GM19351 (cell line): ENCODE measurements around the gene PRDX5.
"Not testable (repeated sequence)": the region's sequence is repeated elsewhere in the genome, so short reads cannot be mapped to it uniquely, and the experiment has no call there.

Experiments used
- ATAC-seq: cut with Tn5 transposase; IDR thresholded peaks from one replicate; pipeline ENCODE4 v1.9.1; 2021; ENCODE audit warnings: mild to moderate bottlenecking, moderate library complexity; ENCODE audit not compliant: unreplicated experiment

Gene PRDX5

DNA sequence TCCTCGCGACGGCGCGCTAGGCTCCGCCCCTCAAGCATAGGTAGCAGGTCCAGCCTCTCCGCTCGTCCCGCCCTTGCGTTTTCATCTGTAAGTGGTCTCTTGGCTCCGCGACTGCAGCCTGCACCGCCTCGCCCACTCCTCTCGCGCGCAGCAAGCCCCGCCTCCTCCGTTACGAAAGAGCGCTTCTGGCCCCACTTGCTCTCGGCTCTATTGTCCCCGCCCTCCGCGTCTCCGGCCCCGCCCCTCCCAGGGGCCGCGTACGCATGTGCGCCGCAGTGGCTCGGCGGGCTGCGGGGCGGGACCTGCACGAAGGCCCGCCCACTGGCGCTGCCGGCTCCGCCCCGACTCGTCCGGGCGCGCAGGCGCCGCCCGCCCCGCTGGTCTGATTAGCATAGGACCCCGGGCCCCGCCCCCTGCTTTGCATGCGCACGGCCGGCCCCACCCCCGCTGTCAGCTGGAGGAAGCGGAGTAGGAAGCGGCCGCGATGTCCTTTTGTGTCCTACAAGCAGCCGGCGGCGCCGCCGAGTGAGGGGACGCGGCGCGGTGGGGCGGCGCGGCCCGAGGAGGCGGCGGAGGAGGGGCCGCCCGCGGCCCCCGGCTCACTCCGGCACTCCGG lies 12.7 kb upstream of the PRDX5 start, which contains the start of gene ESRRA:
Gene ESRRA (plus strand): TSS at position 450 of the 616 bp plus-strand sequence. CDS start 1,656 bp downstream, outside the sequence.
- peak; percentile 69 for ATAC-seq

GRCh38 chr11:64305691-64306562 lies 12.0 kb upstream of the PRDX5 start:
- peak; percentile 26 for ATAC-seq

- ATAC-seq: no peak
These were observed 11.4 kb upstream of the PRDX5 start for GRCh38 chr11:64306563-64306875.

- ATAC-seq: no peak
These were observed 10.9 kb upstream of the PRDX5 start for GRCh38 chr11:64306876-64307622.

GRCh38 chr11:64307795-64308194 lies 10.1 kb upstream of the PRDX5 start:
- ATAC-seq: not testable (repeated sequence)

- ATAC-seq: no peak
These were observed 5.0 kb upstream of the PRDX5 start for GRCh38 chr11:64312947-64313346.

DNA sequence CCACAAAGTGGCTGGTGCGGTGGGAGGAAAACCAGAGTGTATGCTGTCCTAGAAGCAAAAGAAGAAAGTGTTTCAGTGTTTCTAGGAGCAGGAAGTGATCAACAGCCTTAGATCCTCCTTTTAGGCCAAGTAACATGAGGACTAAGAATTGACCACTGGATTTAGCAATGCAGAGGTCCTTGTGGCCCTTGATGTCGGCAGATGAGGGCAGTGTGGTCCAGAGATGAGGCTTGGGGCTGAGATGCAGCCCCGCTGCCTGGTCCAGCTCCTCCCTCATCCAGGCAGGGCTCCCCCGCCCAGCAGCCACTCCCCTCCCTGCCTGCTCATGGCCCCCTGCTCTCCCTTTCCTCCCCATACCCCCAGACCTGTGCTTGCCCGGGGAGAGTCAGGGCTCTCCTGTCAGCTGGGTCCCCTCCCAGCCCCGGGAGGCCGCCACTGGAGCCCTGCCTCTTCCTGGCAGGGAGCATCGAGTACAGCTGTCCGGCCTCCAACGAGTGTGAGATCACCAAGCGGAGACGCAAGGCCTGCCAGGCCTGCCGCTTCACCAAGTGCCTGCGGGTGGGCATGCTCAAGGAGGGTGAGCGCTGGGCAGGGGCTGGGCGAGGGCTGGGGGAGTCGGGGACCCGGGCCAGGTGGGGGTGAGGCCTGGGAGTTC lies 4.3 kb upstream of the PRDX5 start:
- no peak for ATAC-seq

- no peak for ATAC-seq
These were observed 3.6 kb upstream of the PRDX5 start for GRCh38 chr11:64314146-64314804.

GRCh38 chr11:64314805-64315561 lies 2.9 kb upstream of the PRDX5 start:
- ATAC-seq: no peak

DNA sequence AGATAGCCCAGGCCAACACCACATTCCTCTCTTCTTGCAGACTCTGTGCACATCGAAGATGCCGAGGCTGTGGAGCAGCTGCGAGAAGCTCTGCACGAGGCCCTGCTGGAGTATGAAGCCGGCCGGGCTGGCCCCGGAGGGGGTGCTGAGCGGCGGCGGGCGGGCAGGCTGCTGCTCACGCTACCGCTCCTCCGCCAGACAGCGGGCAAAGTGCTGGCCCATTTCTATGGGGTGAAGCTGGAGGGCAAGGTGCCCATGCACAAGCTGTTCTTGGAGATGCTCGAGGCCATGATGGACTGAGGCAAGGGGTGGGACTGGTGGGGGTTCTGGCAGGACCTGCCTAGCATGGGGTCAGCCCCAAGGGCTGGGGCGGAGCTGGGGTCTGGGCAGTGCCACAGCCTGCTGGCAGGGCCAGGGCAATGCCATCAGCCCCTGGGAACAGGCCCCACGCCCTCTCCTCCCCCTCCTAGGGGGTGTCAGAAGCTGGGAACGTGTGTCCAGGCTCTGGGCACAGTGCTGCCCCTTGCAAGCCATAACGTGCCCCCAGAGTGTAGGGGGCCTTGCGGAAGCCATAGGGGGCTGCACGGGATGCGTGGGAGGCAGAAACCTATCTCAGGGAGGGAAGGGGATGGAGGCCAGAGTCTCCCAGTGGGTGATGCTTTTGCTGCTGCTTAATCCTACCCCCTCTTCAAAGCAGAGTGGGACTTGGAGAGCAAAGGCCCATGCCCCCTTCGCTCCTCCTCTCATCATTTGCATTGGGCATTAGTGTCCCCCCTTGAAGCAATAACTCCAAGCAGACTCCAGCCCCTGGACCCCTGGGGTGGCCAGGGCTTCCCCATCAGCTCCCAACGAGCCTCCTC lies 2.0 kb upstream of the PRDX5 start:
- ATAC-seq: not testable (repeated sequence)

DNA sequence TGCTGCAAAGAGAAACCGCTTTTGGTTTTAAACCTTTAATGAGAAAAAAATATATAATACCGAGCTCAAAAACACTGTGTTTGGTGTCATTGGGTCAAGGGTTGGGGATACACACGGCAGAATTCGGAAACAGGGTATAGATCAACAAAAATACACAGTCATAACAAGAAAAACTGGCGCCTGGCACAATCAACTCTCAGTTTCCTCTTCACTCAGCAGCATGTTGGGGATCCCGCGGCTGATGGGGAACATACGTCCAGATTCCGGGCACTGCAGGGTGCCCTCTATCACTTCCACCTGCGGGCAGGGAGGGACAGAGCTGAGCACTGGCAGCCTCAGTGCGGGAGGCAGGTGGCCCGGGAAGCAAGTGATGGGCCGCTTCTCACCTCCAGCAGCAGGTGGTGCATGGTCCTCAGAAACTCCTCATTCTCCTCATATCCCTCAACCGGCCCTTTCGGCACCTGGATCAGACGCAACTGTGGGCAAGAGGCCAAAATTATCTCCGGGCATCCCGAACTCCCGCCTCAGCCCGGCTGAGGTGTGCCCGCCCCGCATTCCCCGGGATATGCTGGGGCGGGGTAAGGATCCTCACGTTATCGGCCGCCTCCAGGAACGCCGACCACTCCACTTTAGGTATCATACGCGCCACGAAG lies 1.1 kb upstream of the PRDX5 start:
- ATAC-seq: no peak

- peak; percentile 74 for ATAC-seq
These were observed 478 bp upstream of the PRDX5 start, which contains the start of gene TRMT112 for GRCh38 chr11:64317325-64317960. TSS of gene TRMT112 (minus strand) at chr11:64317559. CDS start at chr11:64317526, 33 bp downstream.

GRCh38 chr11:64318766-64319761 lies 1.1 kb downstream of the PRDX5 start:
- ATAC-seq: no peak

DNA sequence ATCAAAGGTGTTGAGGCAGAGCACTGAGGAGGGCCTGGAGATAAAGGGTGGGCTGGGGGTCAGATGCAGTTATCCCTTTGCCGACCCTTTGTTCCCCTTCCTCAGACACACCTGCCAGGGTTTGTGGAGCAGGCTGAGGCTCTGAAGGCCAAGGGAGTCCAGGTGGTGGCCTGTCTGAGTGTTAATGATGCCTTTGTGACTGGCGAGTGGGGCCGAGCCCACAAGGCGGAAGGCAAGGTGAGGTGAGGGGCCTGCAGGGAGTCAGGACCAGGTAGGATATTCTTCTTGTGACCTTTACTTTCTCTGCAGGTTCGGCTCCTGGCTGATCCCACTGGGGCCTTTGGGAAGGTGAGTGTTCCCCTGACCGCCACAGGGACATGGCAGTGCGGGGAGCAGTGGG lies 2.6 kb downstream of the PRDX5 start:
- no peak for ATAC-seq

DNA sequence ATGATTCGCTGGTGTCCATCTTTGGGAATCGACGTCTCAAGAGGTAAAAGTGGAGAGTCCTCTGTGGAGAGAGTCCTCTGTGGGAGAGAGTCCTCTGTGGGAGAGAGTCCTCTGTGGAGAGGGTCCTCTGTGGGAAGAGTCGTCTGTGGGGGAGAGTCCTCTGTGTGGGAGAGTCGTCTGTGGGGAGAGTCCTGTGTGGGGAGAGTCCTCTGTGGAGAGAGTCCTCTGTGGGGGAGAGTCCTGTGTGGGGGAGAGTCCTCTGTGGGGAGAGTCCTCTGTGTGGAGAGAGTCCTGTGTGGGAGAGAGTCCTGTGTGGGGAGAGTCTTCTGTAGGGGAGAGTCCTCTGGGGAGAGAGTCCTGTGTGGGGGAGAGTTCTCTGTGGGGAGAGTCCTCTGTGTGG lies 3.1 kb downstream of the PRDX5 start:
- ATAC-seq: no peak

GRCh38 chr11:64321533-64321932 lies 3.6 kb downstream of the PRDX5 start:
- no peak for ATAC-seq

DNA sequence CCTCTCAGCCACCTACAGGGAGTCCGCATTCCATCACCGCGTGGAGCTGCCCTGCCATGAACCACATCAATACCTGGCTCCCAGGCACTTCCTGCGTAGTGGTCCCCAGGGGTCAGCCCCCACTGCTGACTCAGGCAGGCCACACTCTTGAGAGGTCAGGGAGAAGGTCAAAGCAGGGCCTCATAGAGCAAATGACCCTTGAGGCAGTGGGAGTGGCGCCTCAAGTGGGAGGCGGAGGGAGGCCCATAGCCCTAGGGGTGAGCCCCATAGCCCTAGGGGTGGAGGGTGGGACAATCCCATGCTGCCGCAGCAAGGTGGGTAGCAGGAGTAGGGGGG lies 5.0 kb downstream of the PRDX5 start:
- ATAC-seq: no peak
